Endodermal cell (in vitro differentiated cells): ENCODE measurements around the gene CFAP74. TPM values are rescaled to one million over a fixed set of nuclear protein-coding genes. Genes with fewer than 3 reads are reported as not detected.

Experiments used
- DNase-seq: peaks from one replicate; pipeline ENCODE4 v3.0.0-alpha.2; 2017
- H3K27ac ChIP-seq: 2 replicates; pipeline ENCODE4 v1.5.1; 2013; ENCODE audit warnings: mild to moderate bottlenecking, low read depth, low read length, moderate library complexity
- H3K27me3 ChIP-seq: 2 replicates; pipeline ENCODE4 v1.6.1; 2013; ENCODE audit warnings: mild to moderate bottlenecking, low read length, moderate library complexity; ENCODE audit not compliant: insufficient read depth, control insufficient read depth, poor library complexity, severe bottlenecking
- H3K36me3 ChIP-seq: 2 replicates; pipeline ENCODE4 v1.7.0; 2013; ENCODE audit warnings: mild to moderate bottlenecking, low read length, moderate library complexity; ENCODE audit not compliant: control insufficient read depth, insufficient read depth
- H3K4me1 ChIP-seq: one replicate; pipeline ENCODE4 v1.7.0; 2013; ENCODE audit warnings: low read length; ENCODE audit not compliant: control insufficient read depth, insufficient read depth
- H3K4me3 ChIP-seq: 2 replicates; pipeline ENCODE4 v1.5.1; 2013; ENCODE audit warnings: mild to moderate bottlenecking, low read length, moderate library complexity
- H3K9ac ChIP-seq: 2 replicates; pipeline ENCODE4 v1.6.1; 2013; ENCODE audit warnings: mild to moderate bottlenecking, low read length, moderate library complexity; ENCODE audit not compliant: poor library complexity, severe bottlenecking; ENCODE audit errors: extremely low read depth
- H3K9me3 ChIP-seq: 2 replicates; pipeline ENCODE4 v1.6.1; 2013; ENCODE audit warnings: mild to moderate bottlenecking, low read length, moderate library complexity; ENCODE audit not compliant: control insufficient read depth
- H3K27ac Mint-ChIP-seq: 2 replicates; pipeline ENCODE4 v1.8.0; 2020; ENCODE audit warnings: mixed read lengths
- H3K27me3 Mint-ChIP-seq: 2 replicates; pipeline ENCODE4 v1.8.0; 2021; ENCODE audit warnings: mild to moderate bottlenecking, mixed read lengths; ENCODE audit not compliant: insufficient read depth
- H3K36me3 Mint-ChIP-seq: 2 replicates; pipeline ENCODE4 v1.8.0; 2020; ENCODE audit warnings: low read depth, mixed read lengths
- H3K4me1 Mint-ChIP-seq: 2 replicates; pipeline ENCODE4 v1.8.0; 2020; ENCODE audit warnings: mixed read lengths
- H3K4me3 Mint-ChIP-seq: 2 replicates; pipeline ENCODE4 v1.8.0; 2020; ENCODE audit warnings: mild to moderate bottlenecking, moderate library complexity, mixed read lengths
- H3K9me3 Mint-ChIP-seq: 2 replicates; pipeline ENCODE4 v1.8.0; 2020; ENCODE audit warnings: mild to moderate bottlenecking, mixed read lengths
- WGBS, 2 experiments: methylation state at CpG; one replicate each; pipeline versions ENCODE4 v1.1.5 to v1.1.7; 2013; ENCODE audit warnings: missing lambda C conversion rate in 2 of 2, mixed read lengths in 1 of 2; ENCODE audit not compliant: insufficient coverage in 1 of 2, insufficient read length in 1 of 2; 5-methylcytosine and 5-hydroxymethylcytosine counted together
- total RNA-seq, 2 donors: library from RNA; stranded (reverse); fragmentation: NEBNext Ultra II Directional in 1 of 2; extraction: Animal tissue kit (Norgen Biotek cat#: 25700) in 1 of 2; gene quantifications; 2 replicates in 1 of 2; 3 replicates in 1 of 2; pipeline ENCODE4 v1.2.1, GENCODE V29; 2021
- TF ChIP-seq, protein P1 (sequence below): fragments of 200-600 bp; sonication (generic); conservative IDR thresholded peaks from 2 replicates; pipeline ENCODE4 v1.5.0; 2021; ENCODE audit warnings: antibody characterized with exemption, mild to moderate bottlenecking

CFAP74 gene
- total RNA-seq, 2 donors from 2014 or later = 0.58 to 0.75 TPM

DNA sequence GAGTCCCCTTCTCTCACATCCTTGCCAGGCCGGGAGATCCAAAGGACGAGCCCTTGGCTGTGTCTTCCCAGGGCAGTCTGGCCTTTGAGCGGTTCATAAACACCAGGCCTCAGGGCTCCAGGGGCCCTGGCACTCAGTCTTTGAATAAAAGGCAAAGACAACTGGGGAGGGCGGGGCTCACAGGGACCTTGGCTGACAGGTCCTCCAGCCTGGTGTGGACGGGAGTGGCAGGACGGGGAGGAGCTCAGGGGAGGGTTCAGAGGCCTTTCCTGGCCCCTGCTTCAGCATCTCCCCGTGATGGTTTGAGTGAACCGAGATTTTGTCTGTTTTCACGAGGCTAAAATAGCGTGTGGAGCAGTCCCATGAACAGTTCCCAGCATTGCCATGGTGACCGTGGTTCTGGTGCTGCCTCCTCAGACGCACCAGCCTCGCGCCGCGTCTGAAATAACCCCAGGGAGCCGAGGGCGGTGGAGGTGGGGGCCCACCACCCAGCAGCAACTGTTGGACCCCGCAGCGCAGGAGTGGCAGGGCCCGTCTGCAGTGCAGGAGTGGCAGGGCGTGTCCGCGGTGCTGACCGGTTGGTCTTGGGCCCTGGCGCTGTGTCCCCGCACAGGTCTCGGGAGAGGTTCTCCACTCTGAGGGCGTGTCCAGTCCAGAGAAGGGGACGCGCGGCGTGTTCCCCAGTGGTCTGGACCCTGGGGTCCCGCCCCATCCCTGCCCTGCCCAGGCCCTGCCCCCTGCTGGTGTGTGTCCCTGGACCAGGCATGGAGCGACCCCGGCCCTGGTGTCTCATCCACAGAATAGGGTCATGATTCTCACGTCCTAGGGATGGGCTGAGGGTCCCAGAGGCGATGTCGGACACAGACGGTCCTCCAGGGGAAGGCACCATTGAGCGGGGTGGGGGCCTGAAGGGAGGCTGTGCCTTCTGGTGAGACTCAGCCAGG is 39.5 kb upstream of the CFAP74 start:
- 90 to 92% methylated on average over 15 to 41 of the region's 41 CpGs for WGBS, 2 experiments
- no peak for DNase-seq
- peaks cover 6% of the 10 kb centered on the region for H3K27me3 ChIP-seq
- no peak overlapping the region for H3K9ac ChIP-seq
- H3K4me1 ChIP-seq = no peaks in the 10 kb centered on the region
- no peak overlapping the region for H3K27ac Mint-ChIP-seq
- no peak overlapping the region for H3K4me3 Mint-ChIP-seq
- no peaks in the 10 kb centered on the region for H3K36me3 ChIP-seq
- no peak overlapping the region for H3K27ac ChIP-seq
- TF ChIP-seq, protein P1, sequence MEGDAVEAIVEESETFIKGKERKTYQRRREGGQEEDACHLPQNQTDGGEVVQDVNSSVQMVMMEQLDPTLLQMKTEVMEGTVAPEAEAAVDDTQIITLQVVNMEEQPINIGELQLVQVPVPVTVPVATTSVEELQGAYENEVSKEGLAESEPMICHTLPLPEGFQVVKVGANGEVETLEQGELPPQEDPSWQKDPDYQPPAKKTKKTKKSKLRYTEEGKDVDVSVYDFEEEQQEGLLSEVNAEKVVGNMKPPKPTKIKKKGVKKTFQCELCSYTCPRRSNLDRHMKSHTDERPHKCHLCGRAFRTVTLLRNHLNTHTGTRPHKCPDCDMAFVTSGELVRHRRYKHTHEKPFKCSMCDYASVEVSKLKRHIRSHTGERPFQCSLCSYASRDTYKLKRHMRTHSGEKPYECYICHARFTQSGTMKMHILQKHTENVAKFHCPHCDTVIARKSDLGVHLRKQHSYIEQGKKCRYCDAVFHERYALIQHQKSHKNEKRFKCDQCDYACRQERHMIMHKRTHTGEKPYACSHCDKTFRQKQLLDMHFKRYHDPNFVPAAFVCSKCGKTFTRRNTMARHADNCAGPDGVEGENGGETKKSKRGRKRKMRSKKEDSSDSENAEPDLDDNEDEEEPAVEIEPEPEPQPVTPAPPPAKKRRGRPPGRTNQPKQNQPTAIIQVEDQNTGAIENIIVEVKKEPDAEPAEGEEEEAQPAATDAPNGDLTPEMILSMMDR = peak; percentile 33
- H3K27me3 Mint-ChIP-seq = peaks cover 7% of the 10 kb centered on the region
- no peaks in the 10 kb centered on the region for H3K9me3 Mint-ChIP-seq
- H3K4me3 ChIP-seq = no peak overlapping the region
- no peaks in the 10 kb centered on the region for H3K36me3 Mint-ChIP-seq
- no peaks in the 10 kb centered on the region for H3K4me1 Mint-ChIP-seq
- no peaks in the 10 kb centered on the region for H3K9me3 ChIP-seq

DNA sequence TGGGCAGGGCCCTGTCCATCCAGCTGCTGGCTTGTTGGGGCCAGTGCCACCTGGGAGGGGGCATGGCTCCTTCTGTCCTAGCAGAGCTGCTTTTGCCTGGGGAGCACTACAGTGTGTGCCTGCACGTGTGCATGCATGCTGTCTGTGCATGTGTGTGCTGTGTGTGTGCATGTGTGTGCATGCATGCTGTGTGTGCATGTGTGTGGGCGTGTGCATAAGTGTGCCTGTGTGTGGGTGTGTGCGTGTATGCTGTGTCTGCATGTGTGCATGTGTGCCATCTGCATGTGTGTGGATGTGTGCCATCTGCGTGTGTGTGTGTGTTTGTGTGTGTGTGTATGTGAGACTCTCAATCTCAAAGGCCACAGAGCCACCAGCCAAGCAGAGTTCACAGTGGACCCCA is 38.3 kb upstream of the CFAP74 start:
- H3K9me3 ChIP-seq = no peaks in the 10 kb centered on the region
- TF ChIP-seq, protein P1 = no peak
- Mint-ChIP-seq H3K4me3 (no peak overlapping the region), H3K27me3 (peaks cover 7% of the 10 kb centered on the region), H3K36me3 (no peaks in the 10 kb centered on the region), H3K9me3 (no peaks in the 10 kb centered on the region), H3K4me1 (no peaks in the 10 kb centered on the region), H3K27ac (no peak overlapping the region)
- 88% methylated on average over 4 of the region's 4 CpGs; no CpG with 5 or more reads in 1 of the 2 experiments for WGBS, 2 experiments
- no peak overlapping the region for H3K4me3 ChIP-seq
- no peak for DNase-seq
- H3K27me3 ChIP-seq = peaks cover 6% of the 10 kb centered on the region
- no peak overlapping the region for H3K9ac ChIP-seq
- no peak overlapping the region for H3K27ac ChIP-seq
- H3K4me1 ChIP-seq = no peaks in the 10 kb centered on the region
- no peaks in the 10 kb centered on the region for H3K36me3 ChIP-seq

DNA sequence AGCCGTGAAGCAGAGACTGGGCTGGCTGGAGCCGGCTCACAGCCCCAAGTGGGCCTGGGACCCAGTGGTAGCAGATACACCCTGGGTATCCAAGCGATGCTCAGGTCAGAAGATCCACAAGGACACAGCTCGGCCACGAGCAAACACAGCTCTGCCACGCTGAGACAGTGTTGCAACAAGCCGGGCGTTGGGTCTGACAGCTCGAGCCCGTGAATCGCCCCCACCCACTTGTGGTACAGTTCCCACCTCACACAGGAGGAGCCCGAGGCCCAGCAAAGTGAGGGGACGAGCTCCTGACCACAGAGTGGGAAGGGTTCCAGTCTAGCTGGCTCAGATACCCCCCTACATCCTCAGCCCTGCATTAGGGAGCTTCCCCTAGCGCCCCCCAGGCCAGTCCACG is 37.7 kb upstream of the CFAP74 start:
- Mint-ChIP-seq H3K4me1 (no peaks in the 10 kb centered on the region), H3K27ac (no peak overlapping the region), H3K27me3 (peaks cover 7% of the 10 kb centered on the region), H3K36me3 (no peaks in the 10 kb centered on the region), H3K9me3 (no peaks in the 10 kb centered on the region), H3K4me3 (no peak overlapping the region)
- no peaks in the 10 kb centered on the region for H3K36me3 ChIP-seq
- DNase-seq = no peak
- H3K27me3 ChIP-seq = peaks cover 6% of the 10 kb centered on the region
- no peak overlapping the region for H3K27ac ChIP-seq
- H3K4me1 ChIP-seq = no peaks in the 10 kb centered on the region
- H3K9me3 ChIP-seq = no peaks in the 10 kb centered on the region
- WGBS, 2 experiments = 78 to 93% methylated on average over 3 to 15 of the region's 15 CpGs
- H3K9ac ChIP-seq = no peak overlapping the region
- H3K4me3 ChIP-seq = no peak overlapping the region
- TF ChIP-seq, protein P1 = no peak
